NCI-H128 (cell line): Measurements from ENCODE around the gene CUL3.

Source experiments
- DNase-seq: peaks from one replicate; lab custom pipeline; 2025; ENCODE audit not compliant: unreplicated experiment; lab: John Stamatoyannopoulos, UW

Gene CUL3

DNA sequence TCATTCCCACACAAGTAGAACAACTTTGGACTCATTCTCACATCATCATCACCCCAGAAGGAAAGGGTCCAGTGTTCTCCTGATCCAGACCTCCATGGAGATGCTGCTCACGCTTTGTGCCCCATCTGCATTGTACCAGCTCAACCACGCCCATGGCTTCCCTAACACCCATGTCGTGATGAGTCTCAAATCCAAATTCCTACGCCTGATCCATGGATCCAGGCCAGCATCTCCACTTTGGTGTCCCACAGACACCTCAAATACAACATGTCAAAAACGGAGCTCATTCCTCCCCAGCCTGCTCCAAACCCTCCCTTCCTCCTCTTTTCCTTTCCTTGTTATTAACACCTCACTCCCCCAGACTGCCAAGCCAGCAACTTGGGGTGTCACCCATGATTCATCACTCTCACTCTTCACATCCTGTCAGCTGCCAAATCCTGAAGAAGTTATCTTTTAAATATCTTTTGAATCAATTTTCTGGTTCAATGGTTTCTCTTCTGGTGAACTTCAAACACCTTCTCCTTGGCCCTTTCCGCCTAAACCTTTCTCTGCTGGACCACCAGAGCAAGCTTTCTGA is 153.1 kb downstream of the CUL3 start:
- DNase-seq, result no peak

GRCh38 chr2:224429441-224429810 is 155.7 kb downstream of the CUL3 start:
- no peak for DNase-seq

- DNase-seq, result no peak
Measured at GRCh38 chr2:224428787-224429440, 156.2 kb downstream of the CUL3 start.

DNA sequence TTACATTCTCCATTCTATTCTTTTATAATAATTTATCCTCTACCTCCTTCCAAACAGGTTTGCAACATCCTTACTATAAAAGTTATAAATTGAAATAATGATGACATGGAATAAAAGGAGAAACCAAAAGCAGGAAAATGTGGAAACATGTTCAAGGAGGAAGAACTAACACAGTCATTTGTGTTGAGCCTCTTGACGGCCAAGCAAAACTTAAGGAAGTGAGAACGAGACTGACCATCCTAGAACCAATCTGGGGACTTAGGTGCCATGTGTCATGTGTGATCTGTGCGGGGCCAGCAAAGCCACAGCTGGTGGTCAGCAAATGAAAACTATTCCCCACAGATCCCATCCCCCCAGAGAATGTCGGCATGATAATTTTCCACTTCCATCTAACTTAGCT is 157.7 kb downstream of the CUL3 start:
- DNase-seq, result no peak

DNA sequence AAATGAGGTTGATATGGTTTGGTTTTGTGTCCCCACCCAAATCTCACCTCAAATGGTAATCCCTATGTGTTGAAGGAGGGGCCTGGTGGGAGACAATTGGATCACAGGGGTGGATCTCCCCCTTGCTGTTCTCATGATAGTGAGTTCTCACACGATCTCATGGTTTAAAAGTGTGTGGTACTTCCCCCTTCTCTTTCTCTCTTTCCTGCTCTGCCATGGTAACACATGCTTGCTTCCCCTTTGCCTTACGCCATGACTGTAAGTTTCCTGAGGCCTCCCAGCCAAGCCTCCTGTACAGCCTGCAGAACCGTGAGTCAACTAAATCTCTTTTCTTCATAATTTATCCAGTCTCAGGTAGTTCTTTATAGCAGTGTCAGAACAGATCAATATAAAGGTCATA is 158.5 kb downstream of the CUL3 start:
- no peak for DNase-seq

DNA sequence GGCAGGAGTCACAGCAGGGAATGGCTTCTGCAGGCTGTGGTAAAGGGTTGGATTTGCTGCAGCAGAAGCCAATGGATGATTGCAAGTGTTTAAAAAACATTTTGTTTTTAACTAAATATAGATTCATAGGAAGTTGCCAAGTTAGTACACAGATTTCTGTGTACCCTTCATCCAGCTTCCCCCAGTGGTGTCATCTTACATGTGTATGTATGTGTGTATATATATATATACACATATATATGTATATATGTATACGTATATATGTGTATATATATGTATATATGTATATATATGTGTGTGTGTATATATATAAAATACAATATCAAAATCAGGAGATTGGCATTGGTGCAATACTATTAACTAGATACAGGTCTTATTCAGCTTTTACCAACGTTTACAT is 164.1 kb downstream of the CUL3 start:
- no peak for DNase-seq
